Measurements from ENCODE around the gene MRM2. TPM values are rescaled to one million over a fixed set of nuclear protein-coding genes. Genes with fewer than 3 reads are reported as not detected.

The MRM2 gene
- total and polyA plus RNA-seq, 4 donors, result 14.5 to 33.0 (median 27.7) TPM

GRCh38 chr7:2257651-2258050, 15.6 kb upstream of the MRM2 start:
- H3K27ac ChIP-seq (ENCODE audit: low read depth, low read length), result no peak overlapping the region
- WGBS (ENCODE audit: insufficient coverage), result 96% methylated on average over 11 of the region's 17 CpGs
- no peak overlapping the region for H3K4me3 ChIP-seq (ENCODE audit: low read depth, low read length)
- H3K27me3 ChIP-seq (ENCODE audit: control insufficient read depth, insufficient read depth, low read length), result no peaks in the 10 kb centered on the region
- no peaks in the 10 kb centered on the region for H3K9me3 ChIP-seq (ENCODE audit: control insufficient read depth, insufficient read depth, low read length)
- H3K4me1 ChIP-seq (ENCODE audit: control insufficient read depth, insufficient read depth, low read length), result no peaks in the 10 kb centered on the region
- peaks cover 80% of the 10 kb centered on the region for H3K36me3 ChIP-seq (ENCODE audit: control insufficient read depth, insufficient read depth, low read length)
- no peak for DNase-seq (ENCODE audit: low read depth in 4 of 6, low spot score in 6 of 6)

GRCh38 chr7:2257046-2257551, 15.1 kb upstream of the MRM2 start:
- Histone ChIP-seq H3K27ac (ENCODE audit: low read depth, low read length) (no peak overlapping the region), H3K4me1 (ENCODE audit: control insufficient read depth, insufficient read depth, low read length) (no peaks in the 10 kb centered on the region), H3K27me3 (ENCODE audit: control insufficient read depth, insufficient read depth, low read length) (no peaks in the 10 kb centered on the region), H3K4me3 (ENCODE audit: low read depth, low read length) (no peak overlapping the region), H3K36me3 (ENCODE audit: control insufficient read depth, insufficient read depth, low read length) (peaks cover 81% of the 10 kb centered on the region), H3K9me3 (ENCODE audit: control insufficient read depth, insufficient read depth, low read length) (no peaks in the 10 kb centered on the region)
- no peak for DNase-seq (ENCODE audit: low read depth in 4 of 6, low spot score in 6 of 6)
- 97% methylated on average over 34 of the region's 38 CpGs for WGBS (ENCODE audit: insufficient coverage)

DNA sequence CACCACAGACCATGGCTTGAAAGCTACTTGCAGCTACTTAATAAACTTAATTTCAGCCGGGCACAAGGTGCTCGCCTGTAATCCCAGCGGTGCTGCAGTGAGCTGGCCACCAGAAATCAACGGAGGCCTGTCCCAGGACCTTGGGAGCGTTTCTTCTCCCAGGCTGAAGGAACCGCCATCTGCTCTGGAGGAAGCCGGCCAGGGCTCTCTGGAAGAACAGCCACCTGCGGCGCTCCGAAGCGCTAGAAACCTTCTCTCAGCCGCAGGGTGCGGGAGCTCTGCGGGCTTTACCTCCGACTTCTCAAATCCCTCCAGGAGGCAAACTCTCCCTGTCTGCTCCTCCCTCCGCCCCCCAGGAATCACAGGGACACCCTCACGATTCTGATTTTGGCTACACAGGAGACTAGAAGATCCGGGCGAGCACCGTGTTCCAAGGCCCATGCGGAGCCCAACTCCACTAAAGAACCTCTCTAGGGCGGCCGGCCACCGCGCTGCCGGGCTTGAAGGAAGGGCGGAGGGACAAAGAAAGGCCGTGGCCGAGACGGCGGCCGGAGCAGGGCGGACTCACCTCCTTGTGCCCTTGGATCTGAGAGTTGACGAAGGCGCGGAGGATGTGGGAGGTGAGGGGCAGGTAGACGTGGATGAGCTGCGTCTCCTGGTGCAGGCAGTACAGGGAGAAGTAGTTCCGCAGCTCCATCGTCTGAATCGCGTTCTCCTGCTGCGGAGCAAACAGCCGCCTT, 14.5 kb upstream of the MRM2 start:
- Histone ChIP-seq H3K36me3 (ENCODE audit: control insufficient read depth, insufficient read depth, low read length) (peaks cover 82% of the 10 kb centered on the region), H3K9me3 (ENCODE audit: control insufficient read depth, insufficient read depth, low read length) (no peaks in the 10 kb centered on the region), H3K4me3 (ENCODE audit: low read depth, low read length) (no peak overlapping the region), H3K27me3 (ENCODE audit: control insufficient read depth, insufficient read depth, low read length) (no peaks in the 10 kb centered on the region), H3K4me1 (ENCODE audit: control insufficient read depth, insufficient read depth, low read length) (no peaks in the 10 kb centered on the region), H3K27ac (ENCODE audit: low read depth, low read length) (no peak overlapping the region)
- 95% methylated on average over 38 of the region's 44 CpGs for WGBS (ENCODE audit: insufficient coverage)
- DNase-seq (ENCODE audit: low read depth in 4 of 6, low spot score in 6 of 6), result no peak

DNA sequence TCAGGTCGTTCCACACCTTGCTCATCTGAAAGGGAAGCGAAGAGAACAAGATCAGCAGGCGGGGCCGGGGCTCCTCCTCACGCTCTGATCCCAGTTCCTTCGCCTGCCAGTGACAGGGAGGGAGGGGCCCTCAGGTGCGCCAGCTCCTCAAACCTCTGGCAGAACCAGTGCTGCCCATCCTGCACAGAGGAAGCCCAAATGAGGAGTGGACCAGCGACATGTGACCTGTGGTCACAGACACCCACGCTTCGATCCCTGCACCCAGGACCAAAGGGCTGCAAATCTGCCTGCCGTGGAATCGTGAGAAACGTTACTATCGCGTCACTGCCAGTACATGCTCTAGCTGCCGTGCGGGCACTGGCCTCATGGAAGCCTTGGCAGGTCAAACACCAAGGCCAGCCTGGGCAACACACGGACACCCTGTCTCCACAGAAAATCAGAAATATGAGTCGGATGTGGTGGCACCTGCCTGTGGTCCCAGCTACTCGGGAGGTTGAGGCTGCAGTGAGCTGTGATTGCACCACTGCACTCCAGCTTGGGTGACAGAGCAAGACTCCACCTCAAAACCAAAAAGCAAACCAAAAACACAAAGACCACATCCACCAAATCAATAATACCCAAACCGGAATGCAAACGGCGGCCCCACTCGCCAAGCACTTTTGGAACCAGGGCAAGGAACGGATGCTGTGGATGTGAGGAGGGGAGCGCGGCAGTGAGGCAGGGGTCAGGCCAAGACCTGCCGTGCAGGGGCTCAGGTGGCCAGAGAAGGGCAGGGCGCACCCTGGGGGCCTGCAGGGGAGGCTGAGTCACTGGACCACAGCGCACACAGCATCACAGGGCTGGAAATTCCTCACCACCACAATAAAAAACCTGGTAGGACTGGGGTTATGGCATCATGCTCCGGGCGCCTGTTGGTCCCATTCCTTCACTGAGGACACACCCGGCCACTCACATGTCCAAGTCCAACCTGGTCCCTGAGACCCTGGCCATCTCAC, 13.4 kb upstream of the MRM2 start:
- Histone ChIP-seq H3K27ac (ENCODE audit: low read depth, low read length) (no peak overlapping the region), H3K9me3 (ENCODE audit: control insufficient read depth, insufficient read depth, low read length) (no peaks in the 10 kb centered on the region), H3K4me3 (ENCODE audit: low read depth, low read length) (no peak overlapping the region), H3K4me1 (ENCODE audit: control insufficient read depth, insufficient read depth, low read length) (no peaks in the 10 kb centered on the region), H3K27me3 (ENCODE audit: control insufficient read depth, insufficient read depth, low read length) (no peaks in the 10 kb centered on the region), H3K36me3 (ENCODE audit: control insufficient read depth, insufficient read depth, low read length) (peaks cover 88% of the 10 kb centered on the region)
- WGBS (ENCODE audit: insufficient coverage), result 94% methylated on average over 31 of the region's 33 CpGs
- DNase-seq (ENCODE audit: low read depth in 4 of 6, low spot score in 6 of 6), result no peak

- Histone ChIP-seq H3K9me3 (ENCODE audit: control insufficient read depth, insufficient read depth, low read length) (no peaks in the 10 kb centered on the region), H3K36me3 (ENCODE audit: control insufficient read depth, insufficient read depth, low read length) (peaks cover 95% of the 10 kb centered on the region), H3K4me1 (ENCODE audit: control insufficient read depth, insufficient read depth, low read length) (peaks cover 3% of the 10 kb centered on the region), H3K27ac (ENCODE audit: low read depth, low read length) (no peak overlapping the region), H3K27me3 (ENCODE audit: control insufficient read depth, insufficient read depth, low read length) (no peaks in the 10 kb centered on the region), H3K4me3 (ENCODE audit: low read depth, low read length) (no peak overlapping the region)
- no peak for DNase-seq (ENCODE audit: low read depth in 4 of 6, low spot score in 6 of 6)
- WGBS (ENCODE audit: insufficient coverage), result 95% methylated on average over 31 of the region's 31 CpGs
Observed at GRCh38 chr7:2254429-2255144, 12.6 kb upstream of the MRM2 start.

DNA sequence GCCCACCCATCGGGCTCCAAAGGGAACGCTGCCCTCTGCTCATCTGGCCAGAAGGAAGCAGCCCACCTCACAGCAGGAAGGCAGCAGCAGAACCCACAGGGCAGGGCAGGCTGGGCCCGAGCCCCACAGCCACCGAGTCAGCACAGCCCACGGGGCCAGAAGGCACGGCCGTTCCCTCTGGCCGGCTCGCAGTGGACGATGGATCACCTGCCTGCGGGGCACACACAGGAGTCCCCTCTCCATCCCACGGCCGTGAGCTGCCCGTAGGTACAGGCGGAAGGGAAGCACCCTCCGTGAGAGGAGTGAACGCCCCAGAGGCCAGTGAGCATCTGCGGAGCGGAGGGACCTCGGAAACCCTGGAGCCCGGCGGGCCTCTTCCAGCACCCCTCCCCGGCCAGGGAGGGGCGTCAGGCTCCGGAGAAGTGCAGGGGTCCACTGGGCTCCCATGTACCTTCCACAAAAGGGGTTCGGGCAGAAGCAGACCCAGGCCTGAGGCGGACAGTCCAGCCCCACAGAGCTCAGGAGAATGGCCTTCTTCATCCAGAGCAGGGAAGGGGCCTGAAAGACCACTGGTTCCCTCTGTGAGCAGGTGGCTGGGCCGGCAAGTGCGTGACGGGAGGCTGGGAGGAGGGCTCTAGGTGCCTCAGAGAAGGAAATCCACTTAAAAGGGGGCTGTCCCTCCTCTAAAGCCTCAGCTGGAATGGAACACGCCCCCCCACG, 11.7 kb upstream of the MRM2 start:
- WGBS (ENCODE audit: insufficient coverage), result 93% methylated on average over 32 of the region's 32 CpGs
- Histone ChIP-seq H3K36me3 (ENCODE audit: control insufficient read depth, insufficient read depth, low read length) (peaks cover 94% of the 10 kb centered on the region), H3K4me1 (ENCODE audit: control insufficient read depth, insufficient read depth, low read length) (peaks cover 10% of the 10 kb centered on the region), H3K27ac (ENCODE audit: low read depth, low read length) (no peak overlapping the region), H3K4me3 (ENCODE audit: low read depth, low read length) (no peak overlapping the region), H3K9me3 (ENCODE audit: control insufficient read depth, insufficient read depth, low read length) (no peaks in the 10 kb centered on the region), H3K27me3 (ENCODE audit: control insufficient read depth, insufficient read depth, low read length) (no peaks in the 10 kb centered on the region)
- DNase-seq (ENCODE audit: low read depth in 4 of 6, low spot score in 6 of 6), result no peak

- peaks cover 10% of the 10 kb centered on the region for H3K4me1 ChIP-seq (ENCODE audit: control insufficient read depth, insufficient read depth, low read length)
- H3K9me3 ChIP-seq (ENCODE audit: control insufficient read depth, insufficient read depth, low read length), result no peaks in the 10 kb centered on the region
- peaks cover 90% of the 10 kb centered on the region for H3K36me3 ChIP-seq (ENCODE audit: control insufficient read depth, insufficient read depth, low read length)
- WGBS (ENCODE audit: insufficient coverage), result 93% methylated on average over 9 of the region's 9 CpGs
- no peak for DNase-seq (ENCODE audit: low read depth in 4 of 6, low spot score in 6 of 6)
- no peak overlapping the region for H3K4me3 ChIP-seq (ENCODE audit: low read depth, low read length)
- H3K27ac ChIP-seq (ENCODE audit: low read depth, low read length), result no peak overlapping the region
- no peaks in the 10 kb centered on the region for H3K27me3 ChIP-seq (ENCODE audit: control insufficient read depth, insufficient read depth, low read length)
Observed at GRCh38 chr7:2253021-2253420, 11.0 kb upstream of the MRM2 start.

GRCh38 chr7:2251841-2252771, 10.1 kb upstream of the MRM2 start:
- DNase-seq (ENCODE audit: low read depth in 4 of 6, low spot score in 6 of 6), result no peak
- peaks cover 86% of the 10 kb centered on the region for H3K36me3 ChIP-seq (ENCODE audit: control insufficient read depth, insufficient read depth, low read length)

More at GRCh38 chr7:2251841-2252771, 10.1 kb upstream of the MRM2 start:
- WGBS (ENCODE audit: insufficient coverage), result 84% methylated on average over 13 of the region's 24 CpGs
- H3K4me3 ChIP-seq (ENCODE audit: low read depth, low read length), result no peak overlapping the region
- H3K27ac ChIP-seq (ENCODE audit: low read depth, low read length), result no peak overlapping the region
- H3K4me1 ChIP-seq (ENCODE audit: control insufficient read depth, insufficient read depth, low read length), result peaks cover 17% of the 10 kb centered on the region
- H3K9me3 ChIP-seq (ENCODE audit: control insufficient read depth, insufficient read depth, low read length), result no peaks in the 10 kb centered on the region
- no peaks in the 10 kb centered on the region for H3K27me3 ChIP-seq (ENCODE audit: control insufficient read depth, insufficient read depth, low read length)

All from spinal cord (tissue), 10 donors.